HCT116 (cell line): Measurements from ENCODE around the gene MOB3A. TPM values are rescaled to one million over a fixed set of nuclear protein-coding genes. Genes with fewer than 3 reads are reported as not detected.
A peak's percentile ranks its signal among the peaks of the same experiment; 100 is the strongest.

Source experiments
- ATAC-seq: fragments of 200-7000 bp; cut with Tn5 transposase; 2 replicates; pipeline ENCODE4 v1.9.1; 2020; ENCODE audit warnings: mild to moderate bottlenecking, moderate library complexity
- BruUV-seq: library from RNA; stranded (reverse); fragments of 400-500 nt; replicated peaks from 2 replicates; lab custom pipeline; 2021; lab: Mats Ljungman, UMichigan
- CTCF ChIA-PET: fragments of 300-600 bp; sonication (Branson Sonifier 250); formaldehyde crosslinking; loops from one replicate; lab custom pipeline; 2021; ENCODE audit warnings: antibody characterized with exemption; lab: Charles Lee
- POLR2A ChIA-PET: fragments of 300-600, 350-600 bp; sonication (Branson Sonifier 250); formaldehyde crosslinking; loops from one replicate; lab custom pipeline; 2021; ENCODE audit warnings: antibody characterized with exemption; lab: Charles Lee
- RAD21 ChIA-PET, 2 experiments: fragments of 300-600 bp; sonication (Branson Sonifier 250); formaldehyde crosslinking; loops; one replicate each; lab custom pipeline; 2023; ENCODE audit warnings: low total read pairs in 2 of 2; ENCODE audit not compliant: uncharacterized antibody in 2 of 2, unreplicated experiment in 2 of 2, low non-redundant PET in 1 of 2; lab: Charles Lee
- DNase-seq: peaks from one replicate; pipeline ENCODE4 v3.0.0-alpha.2; 2010; ENCODE audit warnings: low read depth, low spot score
- H2AFZ ChIP-seq: fragments of 200-600 bp; shearing (Covaris generic), sonication (generic); 2 replicates; pipeline ENCODE4 v1.6.1; 2017; ENCODE audit warnings: low read depth, mixed run types, mixed read lengths, antibody characterized with exemption, low read length; ENCODE audit not compliant: poor library complexity, severe bottlenecking
- H3K27ac ChIP-seq: 2 replicates; pipeline ENCODE4 v1.5.1; 2012; ENCODE audit warnings: low read depth, low read length
- H3K27me3 ChIP-seq: fragments of 200-600 bp; sonication (generic); 2 replicates; pipeline ENCODE4 v1.6.1; 2016; ENCODE audit warnings: mixed run types, low read length, mixed read lengths; ENCODE audit not compliant: insufficient read depth
- H3K36me3 ChIP-seq, 2 experiments: fragments of 200-500 bp in 1 of 2; fragments of 200-600 bp in 1 of 2; sonication (Bioruptor generic) in 1 of 2; sonication (generic) in 1 of 2; 2 replicates each; pipeline versions ENCODE4 v1.5.1 to v1.6.1; 2014 to 2016; ENCODE audit warnings: low read length in 2 of 2, inconsistent platforms in 1 of 2, mixed read lengths in 1 of 2, mixed run types in 1 of 2; ENCODE audit not compliant: insufficient read depth in 2 of 2, control insufficient read depth in 1 of 2
- H3K4me1 ChIP-seq, 2 experiments: fragments of 200-600 bp in 1 of 2; sonication (generic) in 1 of 2; 2 replicates each; pipeline versions ENCODE4 v1.5.1 to v1.6.1; 2012 to 2017; ENCODE audit warnings: low read length in 2 of 2, inconsistent platforms in 1 of 2, mild to moderate bottlenecking in 1 of 2, mixed read lengths in 1 of 2, mixed run types in 1 of 2, moderate library complexity in 1 of 2; ENCODE audit not compliant: insufficient read depth in 2 of 2, control insufficient read depth in 1 of 2
- H3K4me2 ChIP-seq: fragments of 200-600 bp; sonication (generic); 2 replicates; pipeline ENCODE4 v1.6.1; 2017; ENCODE audit warnings: mixed run types, low read length, mixed read lengths
- H3K4me3 ChIP-seq, 2 experiments: fragments of 200-600 bp in 1 of 2; sonication (generic) in 1 of 2; replicated peaks in 1 of 2; 2 replicates each; pipeline ENCODE4 v1.5.1; 2011 to 2016; ENCODE audit warnings: low read length in 2 of 2, control low read depth in 1 of 2, low read depth in 1 of 2, mild to moderate bottlenecking in 1 of 2, mixed read lengths in 1 of 2, mixed run types in 1 of 2
- H3K79me2 ChIP-seq: fragments of 200-600 bp; sonication (generic); 2 replicates; pipeline ENCODE4 v1.6.1; 2017; ENCODE audit warnings: mild to moderate bottlenecking, mixed run types, low read length, moderate library complexity, mixed read lengths; ENCODE audit not compliant: insufficient read depth
- H3K9ac ChIP-seq: fragments of 200-600 bp; sonication (generic); 2 replicates; pipeline ENCODE4 v1.6.1; 2016; ENCODE audit warnings: low read length, mixed read lengths
- H3K9me2 ChIP-seq: fragments of 200-600 bp; sonication (generic), shearing (Covaris generic); 2 replicates; pipeline ENCODE4 v1.6.1; 2017; ENCODE audit warnings: mixed run types, mild to moderate bottlenecking, moderate library complexity; ENCODE audit not compliant: insufficient read depth
- H3K9me3 ChIP-seq, 2 experiments: fragments of 200-500 bp in 1 of 2; fragments of 200-600 bp in 1 of 2; sonication (Bioruptor generic) in 1 of 2; sonication (generic) in 1 of 2; 2 replicates each; pipeline ENCODE4 v1.6.1; 2014 to 2017; ENCODE audit warnings: low read length in 2 of 2, mixed read lengths in 2 of 2, inconsistent platforms in 1 of 2, low read depth in 1 of 2, mild to moderate bottlenecking in 1 of 2, mixed run types in 1 of 2, moderate library complexity in 1 of 2; ENCODE audit not compliant: control insufficient read depth in 1 of 2, insufficient read depth in 1 of 2
- H4K20me1 ChIP-seq: fragments of 200-600 bp; sonication (generic), shearing (Covaris generic); 2 replicates; pipeline ENCODE4 v1.6.1; 2017; ENCODE audit warnings: mixed run types, mild to moderate bottlenecking, moderate library complexity; ENCODE audit not compliant: insufficient read depth
- ATF3 ChIP-seq: IDR thresholded peaks from 2 replicates; pipeline ENCODE4 v1.6.1; 2012
- CBX3 ChIP-seq: IDR thresholded peaks from 2 replicates; pipeline ENCODE4 v1.6.1; 2012; ENCODE audit warnings: low read depth
- CEBPB ChIP-seq: IDR thresholded peaks from 2 replicates; pipeline ENCODE4 v1.6.1; 2012; ENCODE audit warnings: low read depth
- CTCF ChIP-seq, 3 experiments: fragments of 200-600 bp in 1 of 3; sonication (generic) in 1 of 3; IDR thresholded peaks in 2 of 3; conservative IDR thresholded peaks in 1 of 3; 2 replicates each; pipeline ENCODE4 v1.5.1; 2012 to 2017; ENCODE audit warnings: low read depth in 2 of 3, low read length in 2 of 3, antibody characterized with exemption in 1 of 3, borderline replicate concordance in 1 of 3, control low read depth in 1 of 3, mild to moderate bottlenecking in 1 of 3, mixed read lengths in 1 of 3, mixed run types in 1 of 3, moderate library complexity in 1 of 3; ENCODE audit not compliant: insufficient read depth in 1 of 3
- EGR1 ChIP-seq: IDR thresholded peaks from 2 replicates; pipeline ENCODE4 v1.6.1; 2012; ENCODE audit warnings: low read depth
- ELF1 ChIP-seq: IDR thresholded peaks from 2 replicates; pipeline ENCODE4 v1.6.1; 2012; ENCODE audit warnings: low read depth, borderline replicate concordance
- EZH2phosphoT487 ChIP-seq: fragments of 200-600 bp; IDR thresholded peaks from 2 replicates; pipeline ENCODE4 v1.6.1; 2018; ENCODE audit warnings: antibody characterized with exemption, borderline replicate concordance
- FOSL1 ChIP-seq: IDR thresholded peaks from 2 replicates; pipeline ENCODE4 v1.6.1; 2012; ENCODE audit warnings: low read depth
- JUND ChIP-seq: IDR thresholded peaks from 2 replicates; pipeline ENCODE4 v1.6.1; 2012
- MAX ChIP-seq: IDR thresholded peaks from 2 replicates; pipeline ENCODE4 v1.6.1; 2012
- POLR2A ChIP-seq: IDR thresholded peaks from 2 replicates; pipeline ENCODE4 v1.7.0; 2011; ENCODE audit warnings: borderline replicate concordance; ENCODE audit not compliant: insufficient read depth, insufficient read length; ENCODE audit errors: extremely low read depth
- POLR2AphosphoS5 ChIP-seq: IDR thresholded peaks from 2 replicates; pipeline ENCODE4 v1.6.1; 2011; ENCODE audit warnings: mild to moderate bottlenecking, low read depth, low read length, moderate library complexity
- REST ChIP-seq: IDR thresholded peaks from 2 replicates; pipeline ENCODE4 v1.6.1; 2012; ENCODE audit warnings: low read depth
- SP1 ChIP-seq: IDR thresholded peaks from 2 replicates; pipeline ENCODE4 v1.6.1; 2012; ENCODE audit warnings: low read depth
- SRF ChIP-seq: IDR thresholded peaks from 2 replicates; pipeline ENCODE4 v1.6.1; 2012; ENCODE audit warnings: low read depth
- TCF7L2 ChIP-seq: IDR thresholded peaks from 2 replicates; pipeline ENCODE4 v1.7.0; 2011; ENCODE audit warnings: borderline replicate concordance, inconsistent platforms; ENCODE audit not compliant: insufficient read depth, insufficient read length; ENCODE audit errors: extremely low read depth
- ZFX ChIP-seq: fragments of 450-650 bp; IDR thresholded peaks from 2 replicates; pipeline ENCODE4 v1.6.1; 2017
- ZNF274 ChIP-seq: fragments of 200-500 bp; sonication (Bioruptor generic); IDR thresholded peaks from 2 replicates; pipeline ENCODE4 v1.6.1; 2014; ENCODE audit warnings: mild to moderate bottlenecking, low read depth, low read length, inconsistent platforms
- intact Hi-C: fragments of 100-400 bp; cut with micrococcal nuclease; formaldehyde crosslinking; loops from 2 replicates; pipeline ENCODE4 v1.10.0; 2022
- total RNA-seq: library from RNA; stranded (reverse); gene quantifications from one replicate; pipeline ENCODE4 v1.2.1, GENCODE V29; 2021; ENCODE audit not compliant: unreplicated experiment

MOB3A gene
- total RNA-seq, 1 experiment from 2014 or later: 32.1 TPM

GRCh38 chr19:2114218-2114617 is 18.1 kb upstream of the MOB3A start (continued):
- TF ChIP-seq ELF1 (no peak), SRF (no peak), EZH2phosphoT487 (no peak), ZFX (no peak), POLR2AphosphoS5 (no peak), POLR2A (no peak), SP1 (no peak), TCF7L2 (no peak), FOSL1 (no peak)

GRCh38 chr19:2113439-2114211 is 17.5 kb upstream of the MOB3A start:
- BruUV-seq: TSS peak; percentile 29
- H3K4me2 ChIP-seq: no peak overlapping the region
- H3K9ac ChIP-seq: no peak overlapping the region
- ATAC-seq (no peak), DNase-seq (no peak)
- CTCF ChIA-PET: no interaction called here
- H3K9me2 ChIP-seq: no peaks in the 10 kb centered on the region
- no peaks in the 10 kb centered on the region for H3K4me1 ChIP-seq
- intact Hi-C loops: no loop called here
- no peaks in the 10 kb centered on the region for H4K20me1 ChIP-seq
- no peak overlapping the region for H3K4me3 ChIP-seq
- RAD21 ChIA-PET: no interaction called here
- no peaks in the 10 kb centered on the region for H3K79me2 ChIP-seq
- no peak overlapping the region for H2AFZ ChIP-seq
- POLR2A ChIA-PET: no interaction called here
- H3K36me3 ChIP-seq: peaks cover 31 to 42% of the 10 kb centered on the region in 2 experiments; a peak in 3 of 4 replicates
- H3K9me3 ChIP-seq: no peaks in the 10 kb centered on the region
- no peaks in the 10 kb centered on the region for H3K27me3 ChIP-seq
- H3K27ac ChIP-seq: no peak overlapping the region
- TF ChIP-seq CEBPB: no peak
- TF ChIP-seq POLR2AphosphoS5: no peak
- TF ChIP-seq TCF7L2: no peak
- TF ChIP-seq ELF1: no peak
- TF ChIP-seq ZFX: no peak
- no peak for TF ChIP-seq EZH2phosphoT487
- TF ChIP-seq JUND: no peak
- TF ChIP-seq CBX3: no peak
- TF ChIP-seq MAX: no peak
- TF ChIP-seq REST: no peak
- TF ChIP-seq EGR1: no peak
- TF ChIP-seq SRF: no peak
- TF ChIP-seq CTCF (IDR thresholded peaks at IDR 0.05 in 2 of 3, conservative IDR thresholded peaks at IDR 0.05 in 1 of 3; ENCODE audit: borderline replicate concordance in 1 of 3, insufficient read depth in 1 of 3, low read depth in 2 of 3, low read length in 2 of 3): no peak
- no peak for TF ChIP-seq POLR2A
- TF ChIP-seq ZNF274: no peak
- TF ChIP-seq ATF3: no peak
- TF ChIP-seq FOSL1: no peak
